HG02623 (cell line): ENCODE data around the gene RAD18.

ENCODE experiments used
- ATAC-seq: cut with Tn5 transposase; IDR thresholded peaks from one replicate; pipeline ENCODE4 v1.9.1; 2021; ENCODE audit warnings: moderate library complexity; ENCODE audit not compliant: unreplicated experiment

RAD18 gene

DNA sequence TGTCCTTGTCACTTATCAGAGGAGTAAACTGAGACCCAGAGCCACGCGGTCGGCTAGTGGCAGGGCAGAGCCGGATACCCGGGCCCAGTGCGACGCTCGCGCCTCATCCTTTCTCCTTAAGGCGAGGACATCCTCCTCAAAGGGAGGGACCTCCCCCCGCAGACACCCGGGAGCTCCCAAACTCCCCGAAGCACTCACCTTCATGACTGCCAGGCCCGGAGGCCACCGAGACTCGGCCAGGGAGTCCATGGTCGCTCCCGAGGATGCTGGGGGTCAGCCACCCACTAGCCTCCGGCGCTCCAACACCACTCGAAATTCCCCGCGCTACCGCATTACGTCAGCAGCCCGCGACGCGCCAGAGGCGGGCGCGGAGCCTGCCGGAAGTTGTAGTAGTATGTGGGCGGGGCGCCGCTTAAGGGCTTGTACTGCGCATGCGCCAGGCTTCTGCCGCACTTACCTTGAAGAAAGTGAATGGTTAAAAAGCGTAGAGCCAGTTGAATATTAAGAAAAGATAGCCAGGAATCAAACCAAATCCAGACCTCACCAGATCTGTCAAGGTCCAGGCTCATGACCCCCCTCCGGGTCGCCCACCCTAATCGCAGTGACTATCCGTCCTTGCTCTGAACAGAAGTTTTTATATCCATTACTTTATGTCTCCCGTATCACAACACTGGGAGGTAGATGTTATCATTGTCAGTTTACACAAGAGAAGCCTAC lies at the start of gene RAD18:
RAD18 (minus strand) TSS at position 336 of the 717 bp plus-strand sequence; CDS start at position 249, 87 bp downstream.
- peak; percentile 95 for ATAC-seq

GRCh38 chr3:9012521-9012920 lies 49.2 kb upstream of the RAD18 start:
- ATAC-seq: no peak

GRCh38 chr3:9009976-9010545 lies 46.8 kb upstream of the RAD18 start:
- ATAC-seq: no peak

DNA sequence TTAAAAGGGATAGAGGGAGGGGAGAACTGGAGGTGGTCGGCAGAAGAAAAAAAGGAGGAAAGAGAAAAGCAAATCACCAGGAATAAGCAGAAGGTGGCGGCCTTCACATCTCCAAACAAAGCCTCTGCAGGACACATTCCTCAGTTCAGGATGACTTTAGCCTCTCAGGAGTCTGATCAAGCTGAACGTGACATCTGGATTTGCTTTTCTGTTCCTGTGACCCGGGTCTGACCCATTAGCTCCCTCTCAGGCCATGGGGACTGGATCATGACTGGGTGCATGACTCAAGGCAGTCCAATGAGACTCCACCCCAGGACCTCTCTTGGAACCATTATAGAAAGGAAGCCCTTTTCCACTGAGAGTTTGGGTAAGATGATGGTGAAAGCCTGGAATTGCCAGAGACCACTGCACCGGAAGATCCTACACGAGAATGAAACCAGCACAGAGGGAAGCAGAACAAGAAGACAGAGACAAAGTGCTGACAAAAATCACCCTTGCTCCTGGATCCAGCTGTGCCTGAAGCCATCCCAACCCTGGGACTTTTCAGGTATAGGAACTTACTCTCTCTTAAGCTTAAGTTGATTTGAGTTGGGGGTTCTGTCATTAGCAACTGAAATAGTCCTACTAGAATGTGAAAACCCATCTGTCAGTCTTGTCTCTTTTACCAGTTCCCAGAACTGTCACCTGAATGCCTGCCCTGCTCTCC lies 45.4 kb upstream of the RAD18 start:
- ATAC-seq: no peak

DNA sequence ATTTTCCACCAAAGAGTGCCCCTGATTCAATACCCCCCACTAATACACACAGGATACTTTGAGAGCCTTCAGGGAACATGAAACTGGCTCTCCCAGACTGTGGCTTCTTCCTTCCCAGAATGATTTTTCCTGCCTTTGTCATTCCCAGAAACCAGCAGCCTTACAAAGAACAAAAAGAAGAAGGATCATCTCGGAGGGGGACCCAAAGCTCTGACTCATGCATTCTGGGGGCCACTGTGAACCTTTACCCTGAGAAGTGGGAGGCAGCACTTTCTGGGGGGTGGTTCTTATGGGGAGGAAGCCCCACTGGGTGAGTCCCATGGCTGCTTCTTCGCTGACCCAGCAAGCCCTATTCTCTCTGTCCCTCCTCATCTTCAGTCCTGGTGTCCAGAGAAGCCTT lies 44.7 kb upstream of the RAD18 start:
- ATAC-seq: no peak

- no peak for ATAC-seq
These were observed 43.9 kb upstream of the RAD18 start for GRCh38 chr3:9007213-9007612.

DNA sequence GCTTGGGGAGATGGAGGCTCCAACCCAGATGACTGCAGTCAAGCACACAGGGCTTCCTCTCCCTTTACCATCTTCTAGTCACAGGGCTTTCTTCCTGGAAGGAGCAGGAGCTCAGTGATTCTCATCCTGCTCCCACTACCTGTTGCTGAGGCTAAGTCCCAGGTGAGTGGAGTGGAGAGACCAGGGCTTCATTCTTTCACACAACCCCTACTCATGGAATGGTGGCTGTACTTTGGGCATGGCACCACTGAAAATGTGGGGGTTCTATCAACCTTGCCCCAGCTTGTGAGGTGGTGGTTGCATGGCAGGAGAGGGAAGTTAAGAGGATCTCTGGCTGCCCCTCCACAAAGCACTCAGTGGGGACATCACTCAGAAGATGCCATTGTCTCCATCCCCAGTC lies 36.8 kb upstream of the RAD18 start:
- ATAC-seq: no peak

DNA sequence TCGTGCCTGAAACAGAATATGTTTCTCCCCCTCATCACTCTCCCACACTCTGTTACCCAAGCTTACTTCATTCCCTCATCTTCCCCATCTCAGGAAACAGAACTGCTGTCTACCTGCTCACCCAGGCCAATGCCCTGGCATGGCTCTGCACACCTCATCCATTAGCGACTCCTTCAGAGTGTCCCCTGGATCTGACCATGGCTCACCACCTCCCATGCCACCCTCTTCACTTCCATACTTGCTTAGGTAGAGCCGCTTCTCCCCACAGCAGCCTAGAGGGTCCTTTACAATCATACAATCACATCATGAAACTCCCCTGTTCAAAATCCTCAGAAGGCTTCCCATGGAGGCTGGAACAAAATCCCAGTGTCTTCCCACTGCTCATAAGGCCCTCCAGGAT lies 33.9 kb upstream of the RAD18 start:
- ATAC-seq: no peak

- no peak for ATAC-seq
These were observed 33.4 kb upstream of the RAD18 start for GRCh38 chr3:8996681-8997121.

- ATAC-seq: no peak
These were observed 32.9 kb upstream of the RAD18 start for GRCh38 chr3:8996216-8996615.

- no peak for ATAC-seq
These were observed 31.0 kb upstream of the RAD18 start for GRCh38 chr3:8994226-8994625.

- no peak for ATAC-seq
These were observed 30.1 kb upstream of the RAD18 start for GRCh38 chr3:8993331-8993730.

DNA sequence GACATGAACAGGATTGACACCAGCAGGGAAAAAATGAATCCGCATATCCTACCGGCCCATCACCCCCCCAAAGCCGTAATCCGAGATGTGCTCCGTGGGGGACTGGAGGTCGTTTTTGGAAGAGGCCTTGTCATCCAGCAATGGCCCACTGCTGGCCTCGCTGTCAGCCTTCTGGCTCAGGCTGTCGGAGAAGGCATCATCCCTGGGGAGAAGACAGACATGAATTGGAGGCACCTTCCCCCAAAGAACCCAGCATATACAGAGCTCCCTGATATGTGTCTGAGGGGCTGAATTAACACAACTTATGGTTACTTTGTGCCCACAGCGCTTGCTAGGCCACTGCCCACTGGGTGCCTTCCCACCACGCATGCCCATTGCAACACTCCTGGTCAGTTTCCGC lies 29.6 kb upstream of the RAD18 start:
- no peak for ATAC-seq

GRCh38 chr3:8992199-8992598 lies 28.9 kb upstream of the RAD18 start:
- no peak for ATAC-seq

GRCh38 chr3:8990266-8991215 lies 27.3 kb upstream of the RAD18 start:
- no peak for ATAC-seq

- ATAC-seq: no peak
These were observed 25.7 kb upstream of the RAD18 start for GRCh38 chr3:8988791-8989558.

- ATAC-seq: no peak
These were observed 25.0 kb upstream of the RAD18 start for GRCh38 chr3:8988384-8988655.

DNA sequence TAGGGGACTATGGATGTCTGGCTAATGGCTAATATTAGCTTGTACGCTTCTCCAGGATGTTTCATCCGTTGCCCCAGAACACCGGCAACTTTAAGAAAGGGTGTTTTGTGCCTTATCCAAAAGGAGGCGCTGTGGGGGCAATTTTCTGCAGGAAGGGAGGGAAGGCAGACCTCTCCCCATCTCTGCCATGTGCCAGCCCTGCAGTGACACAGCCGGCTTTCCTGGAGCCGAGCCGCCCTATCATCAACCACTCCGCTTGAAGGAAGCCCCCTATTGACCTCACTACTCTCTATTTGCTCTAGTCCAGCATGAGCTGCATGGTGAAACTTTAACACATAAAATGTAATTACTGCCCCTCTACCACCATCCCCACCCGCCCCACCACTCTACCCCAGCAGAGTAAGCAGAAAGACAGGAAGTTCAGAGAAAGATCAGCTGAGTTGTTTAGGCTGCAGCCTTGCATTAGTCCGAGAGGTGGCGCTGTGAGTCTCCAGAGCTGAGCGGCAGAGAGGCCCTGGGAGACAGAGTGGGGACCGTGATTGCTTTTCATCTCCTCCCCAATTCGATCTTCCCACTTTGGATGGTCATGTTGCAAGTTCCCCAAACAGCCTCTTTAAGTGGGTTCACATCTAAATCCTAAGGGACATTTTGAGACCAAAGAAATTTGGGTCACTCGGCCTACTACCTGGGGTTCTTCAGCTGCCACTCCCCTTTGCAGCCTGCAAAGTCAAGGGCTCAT lies 24.5 kb upstream of the RAD18 start:
- ATAC-seq: peak; percentile 66

DNA sequence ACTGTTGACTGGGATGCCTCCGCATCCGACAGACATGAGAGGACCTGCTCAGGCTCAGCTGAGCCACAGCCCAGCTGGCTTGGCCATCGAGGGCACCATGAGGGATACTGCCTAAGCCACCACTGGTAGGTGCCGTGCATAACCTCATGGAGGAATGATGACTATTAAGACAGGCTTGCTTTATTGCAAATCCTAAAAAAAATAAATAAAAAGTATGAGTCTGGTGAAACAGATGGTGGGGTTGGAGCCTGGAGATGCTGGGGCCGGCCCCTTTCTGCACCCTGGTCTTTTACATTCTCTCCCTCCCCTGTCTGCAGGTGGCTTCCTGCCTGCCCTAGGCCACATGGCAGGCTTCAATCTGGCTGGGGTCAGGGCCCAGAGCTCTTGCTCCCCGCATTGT lies 24.0 kb upstream of the RAD18 start:
- no peak for ATAC-seq

DNA sequence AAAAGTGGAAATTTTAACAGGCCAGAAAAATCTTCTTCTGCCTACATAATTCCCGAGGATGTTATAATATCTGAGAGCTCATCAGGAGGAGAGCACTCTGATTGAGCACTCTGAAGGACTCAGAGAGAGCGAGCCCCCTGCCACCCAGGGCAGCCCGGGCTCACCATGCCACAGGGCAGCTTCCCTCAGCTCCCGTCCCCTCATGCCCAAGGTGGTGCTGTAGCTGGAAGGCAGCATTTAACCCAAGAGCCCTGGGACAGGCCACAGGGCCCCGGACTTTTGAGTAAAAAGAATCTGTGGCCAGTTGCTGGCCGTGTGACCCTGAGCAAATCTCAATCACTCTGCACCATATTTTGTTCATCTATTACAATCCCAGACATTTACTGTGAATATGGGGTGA lies 23.5 kb upstream of the RAD18 start:
- no peak for ATAC-seq
